MM.1S (cell line): Measurements from ENCODE around the gene TRMT44.

Experiments
- DNase-seq: peaks from one replicate; pipeline ENCODE4 v3.0.0-alpha.2; 2015
- H2AFZ ChIP-seq: fragments of 300-600 bp; sonication (generic); 2 replicates; pipeline ENCODE4 v1.6.0; 2016; ENCODE audit warnings: antibody characterized with exemption, low read length
- H3F3A ChIP-seq: fragments of 300-600 bp; sonication (generic); 2 replicates; pipeline ENCODE4 v1.6.1; 2016; ENCODE audit warnings: mild to moderate bottlenecking, antibody characterized with exemption, low read length, moderate library complexity, mixed read lengths; ENCODE audit not compliant: insufficient read depth
- H3K27ac ChIP-seq: fragments of 300-600 bp; sonication (generic); 2 replicates; pipeline ENCODE4 v1.5.1; 2016; ENCODE audit warnings: mild to moderate bottlenecking, low read length
- H3K27me3 ChIP-seq: fragments of 300-600 bp; sonication (generic); replicated peaks from 2 replicates; pipeline ENCODE4 v1.6.0; 2016; ENCODE audit warnings: low read length; ENCODE audit not compliant: insufficient read depth
- H3K36me3 ChIP-seq: fragments of 300-600 bp; sonication (generic); replicated peaks from 2 replicates; pipeline ENCODE4 v1.6.1; 2016; ENCODE audit warnings: mild to moderate bottlenecking, low read length, mixed read lengths; ENCODE audit not compliant: insufficient read depth
- H3K4me1 ChIP-seq: fragments of 300-600 bp; sonication (generic); 2 replicates; pipeline ENCODE4 v1.6.1; 2016; ENCODE audit warnings: low read length, mixed read lengths
- H3K4me2 ChIP-seq: fragments of 300-600 bp; sonication (generic); 2 replicates; pipeline ENCODE4 v1.6.0; 2016; ENCODE audit warnings: low read depth, low read length
- H3K4me3 ChIP-seq: fragments of 300-600 bp; sonication (generic); 2 replicates; pipeline ENCODE4 v1.5.1; 2016; ENCODE audit warnings: low read length, mixed read lengths
- H3K79me2 ChIP-seq: fragments of 300-600 bp; sonication (generic); 2 replicates; pipeline ENCODE4 v1.6.1; 2016; ENCODE audit warnings: mixed run types, low read length, mixed read lengths
- H3K9ac ChIP-seq: fragments of 300-600 bp; sonication (generic); 2 replicates; pipeline ENCODE4 v1.6.1; 2016; ENCODE audit warnings: low read length, mixed read lengths
- H3K9me2 ChIP-seq: fragments of 300-600 bp; sonication (generic); replicated peaks from 2 replicates; pipeline ENCODE4 v1.6.1; 2016; ENCODE audit warnings: mild to moderate bottlenecking, low read length, mixed read lengths; ENCODE audit not compliant: insufficient read depth
- H3K9me3 ChIP-seq: fragments of 300-600 bp; sonication (generic); replicated peaks from 2 replicates; pipeline ENCODE4 v1.6.1; 2016; ENCODE audit warnings: mild to moderate bottlenecking, low read length, mixed read lengths; ENCODE audit not compliant: insufficient read depth
- H4K20me1 ChIP-seq: fragments of 300-600 bp; sonication (generic); 2 replicates; pipeline ENCODE4 v1.6.1; 2016; ENCODE audit warnings: mild to moderate bottlenecking, low read length, moderate library complexity, mixed read lengths; ENCODE audit not compliant: insufficient read depth
- CTCF ChIP-seq: fragments of 300-600 bp; sonication (generic); IDR thresholded peaks from 2 replicates; pipeline ENCODE4 v1.5.1; 2016; ENCODE audit warnings: antibody characterized with exemption, low read length, mixed read lengths
- EZH2 ChIP-seq: fragments of 300-600 bp; sonication (generic); optimal IDR thresholded peaks from 2 replicates; pipeline ENCODE3; 2017; ENCODE audit warnings: low read depth, mild to moderate bottlenecking, antibody characterized with exemption, low read length, mixed read lengths
- EZH2phosphoT487 ChIP-seq: fragments of 300-600 bp; sonication (generic); IDR thresholded peaks from 2 replicates; pipeline ENCODE4 v1.6.1; 2018; ENCODE audit warnings: antibody characterized with exemption, low read length

The TRMT44 gene

GRCh38 chr4:8516996-8517550, 76.5 kb downstream of the TRMT44 start:
- DNase-seq = no peak
- Histone ChIP-seq H3K9me2 (no peaks in the 10 kb centered on the region), H4K20me1 (no peaks in the 10 kb centered on the region), H3K36me3 (no peaks in the 10 kb centered on the region), H3K79me2 (no peaks in the 10 kb centered on the region), H3K27ac (no peak overlapping the region), H3F3A (no peaks in the 10 kb centered on the region), H3K9me3 (no peaks in the 10 kb centered on the region), H3K27me3 (peaks cover 91% of the 10 kb centered on the region), H2AFZ (no peak overlapping the region), H3K9ac (no peak overlapping the region), H3K4me2 (no peak overlapping the region), H3K4me3 (no peak overlapping the region), H3K4me1 (no peaks in the 10 kb centered on the region)
- TF ChIP-seq CTCF (no peak), EZH2 (no peak), EZH2phosphoT487 (no peak)

- Histone ChIP-seq H4K20me1 (no peaks in the 10 kb centered on the region), H3K27ac (no peak overlapping the region), H3K9me2 (no peaks in the 10 kb centered on the region), H3K79me2 (no peaks in the 10 kb centered on the region), H3K4me3 (no peak overlapping the region), H3K9me3 (no peaks in the 10 kb centered on the region), H3K36me3 (no peaks in the 10 kb centered on the region), H3F3A (no peaks in the 10 kb centered on the region), H3K9ac (no peak overlapping the region), H3K4me2 (no peak overlapping the region), H2AFZ (no peak overlapping the region), H3K27me3 (peaks cover 91% of the 10 kb centered on the region), H3K4me1 (no peaks in the 10 kb centered on the region)
- no peak for DNase-seq
- TF ChIP-seq EZH2 = no peak
- no peak for TF ChIP-seq CTCF
- TF ChIP-seq EZH2phosphoT487 = no peak
Observed at GRCh38 chr4:8517946-8518345, 77.4 kb downstream of the TRMT44 start.

- no peak overlapping the region for H3K4me3 ChIP-seq
- peaks cover 81% of the 10 kb centered on the region for H3K27me3 ChIP-seq
- DNase-seq = no peak
- no peak overlapping the region for H3K9ac ChIP-seq
- no peaks in the 10 kb centered on the region for H3K36me3 ChIP-seq
- no peaks in the 10 kb centered on the region for H3F3A ChIP-seq
- no peak overlapping the region for H3K27ac ChIP-seq
- H3K4me1 ChIP-seq = no peaks in the 10 kb centered on the region
- H3K9me2 ChIP-seq = no peaks in the 10 kb centered on the region
- H3K9me3 ChIP-seq = no peaks in the 10 kb centered on the region
- no peak for TF ChIP-seq EZH2phosphoT487
- no peak for TF ChIP-seq CTCF
- TF ChIP-seq EZH2 = no peak
- no peak overlapping the region for H2AFZ ChIP-seq
- no peaks in the 10 kb centered on the region for H4K20me1 ChIP-seq
- no peak overlapping the region for H3K4me2 ChIP-seq
- no peaks in the 10 kb centered on the region for H3K79me2 ChIP-seq
Observed at GRCh38 chr4:8522160-8523120, 81.9 kb downstream of the TRMT44 start.
